ENCODE measurements around the gene PFN3.
"Not testable (repeated sequence)": the region's sequence is repeated elsewhere in the genome, so short reads cannot be mapped to it uniquely, and the experiment has no call there.

Gene PFN3

GRCh38 chr5:177421062-177421798 lies 20.8 kb upstream of the PFN3 start:
- Mint-ChIP-seq H3K4me1 (ENCODE audit: low read depth) (peaks cover 9% of the 10 kb centered on the region), H3K27ac (no peak overlapping the region), H3K36me3 (ENCODE audit: low read depth) (no peaks in the 10 kb centered on the region), H3K27me3 (ENCODE audit: low read depth) (no peaks in the 10 kb centered on the region), H3K9me3 (no peaks in the 10 kb centered on the region), H3K4me3 (no peak overlapping the region)

GRCh38 chr5:177420472-177420871 lies 20.0 kb upstream of the PFN3 start:
- not testable (repeated sequence) for H3K9me3 Mint-ChIP-seq; H3K27me3 Mint-ChIP-seq (ENCODE audit: low read depth); H3K36me3 Mint-ChIP-seq (ENCODE audit: low read depth); H3K4me3 Mint-ChIP-seq; H3K27ac Mint-ChIP-seq; H3K4me1 Mint-ChIP-seq (ENCODE audit: low read depth)

DNA sequence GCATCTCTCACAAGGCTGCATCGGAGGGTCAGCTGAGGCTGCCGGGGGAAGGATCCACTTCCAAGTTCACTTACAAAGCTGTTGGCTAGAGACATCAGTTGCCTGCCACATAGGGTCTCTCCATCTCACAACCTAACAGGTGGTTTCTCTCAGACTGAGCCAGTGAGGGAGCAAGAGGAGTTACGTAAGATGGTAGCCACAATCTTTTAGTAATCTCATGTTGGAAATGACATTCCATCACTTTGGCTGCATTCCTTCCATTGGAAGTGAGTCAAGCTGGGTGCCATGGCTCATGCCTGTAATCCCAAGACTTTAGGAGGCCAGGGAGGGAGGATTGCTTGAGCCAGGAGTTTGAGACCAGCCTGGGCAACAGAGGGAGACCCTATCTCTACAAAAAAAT lies 18.6 kb upstream of the PFN3 start:
- Mint-ChIP-seq H3K27ac (no peak overlapping the region), H3K27me3 (ENCODE audit: low read depth) (no peaks in the 10 kb centered on the region), H3K36me3 (ENCODE audit: low read depth) (no peaks in the 10 kb centered on the region), H3K4me1 (ENCODE audit: low read depth) (peaks cover 4% of the 10 kb centered on the region), H3K4me3 (no peak overlapping the region), H3K9me3 (no peaks in the 10 kb centered on the region)

- not testable (repeated sequence) for H3K4me3 Mint-ChIP-seq; H3K4me1 Mint-ChIP-seq (ENCODE audit: low read depth); H3K27me3 Mint-ChIP-seq (ENCODE audit: low read depth); H3K9me3 Mint-ChIP-seq; H3K36me3 Mint-ChIP-seq (ENCODE audit: low read depth); H3K27ac Mint-ChIP-seq
These were observed 16.6 kb upstream of the PFN3 start for GRCh38 chr5:177417081-177417480.

GRCh38 chr5:177414481-177414880 lies 14.0 kb upstream of the PFN3 start:
- Mint-ChIP-seq H3K27ac (no peak overlapping the region), H3K4me3 (no peak overlapping the region), H3K36me3 (ENCODE audit: low read depth) (no peaks in the 10 kb centered on the region), H3K4me1 (ENCODE audit: low read depth) (peaks cover 14% of the 10 kb centered on the region), H3K27me3 (ENCODE audit: low read depth) (no peaks in the 10 kb centered on the region), H3K9me3 (no peaks in the 10 kb centered on the region)

- Mint-ChIP-seq H3K4me3 (no peak overlapping the region), H3K27me3 (ENCODE audit: low read depth) (peaks cover 1% of the 10 kb centered on the region), H3K36me3 (ENCODE audit: low read depth) (no peaks in the 10 kb centered on the region), H3K4me1 (ENCODE audit: low read depth) (peaks cover 14% of the 10 kb centered on the region), H3K27ac (no peak overlapping the region), H3K9me3 (no peaks in the 10 kb centered on the region)
These were observed 12.3 kb upstream of the PFN3 start for GRCh38 chr5:177412603-177413233.

- Mint-ChIP-seq H3K4me3 (no peak overlapping the region), H3K36me3 (ENCODE audit: low read depth) (no peaks in the 10 kb centered on the region), H3K27ac (no peak overlapping the region), H3K9me3 (no peaks in the 10 kb centered on the region), H3K4me1 (ENCODE audit: low read depth) (peaks cover 14% of the 10 kb centered on the region), H3K27me3 (ENCODE audit: low read depth) (peaks cover 19% of the 10 kb centered on the region)
These were observed 10.1 kb upstream of the PFN3 start for GRCh38 chr5:177410575-177410974.

GRCh38 chr5:177409043-177409801 lies 8.8 kb upstream of the PFN3 start, which contains the start of gene F12:
Gene F12 (minus strand): TSS chr5:177409564. CDS start chr5:177409527, 37 bp downstream.
- H3K4me3 Mint-ChIP-seq = no peak within 1 kb of the TSS
- H3K27me3 Mint-ChIP-seq (ENCODE audit: low read depth) = peaks cover 28% of the 10 kb centered on the region
- H3K9me3 Mint-ChIP-seq = no peaks in the 10 kb centered on the region
- H3K27ac Mint-ChIP-seq = no peak within 1 kb of the TSS
- H3K36me3 Mint-ChIP-seq (ENCODE audit: low read depth) = no peaks in the 10 kb centered on the region
- H3K4me1 Mint-ChIP-seq (ENCODE audit: low read depth) = peaks cover 11% of the 10 kb centered on the region

GRCh38 chr5:177405805-177406204 lies 5.3 kb upstream of the PFN3 start:
- no peak overlapping the region for H3K4me3 Mint-ChIP-seq
- peaks cover 16% of the 10 kb centered on the region for H3K4me1 Mint-ChIP-seq (ENCODE audit: low read depth)
- H3K36me3 Mint-ChIP-seq (ENCODE audit: low read depth) = no peaks in the 10 kb centered on the region
- peaks cover 51% of the 10 kb centered on the region for H3K27me3 Mint-ChIP-seq (ENCODE audit: low read depth)
- no peaks in the 10 kb centered on the region for H3K9me3 Mint-ChIP-seq
- no peak overlapping the region for H3K27ac Mint-ChIP-seq

GRCh38 chr5:177405312-177405711 lies 4.9 kb upstream of the PFN3 start:
- no peaks in the 10 kb centered on the region for H3K36me3 Mint-ChIP-seq (ENCODE audit: low read depth)
- peak overlapping the region; percentile 28 for H3K4me3 Mint-ChIP-seq
- H3K27me3 Mint-ChIP-seq (ENCODE audit: low read depth) = peaks cover 51% of the 10 kb centered on the region
- H3K9me3 Mint-ChIP-seq = no peaks in the 10 kb centered on the region
- peaks cover 11% of the 10 kb centered on the region for H3K4me1 Mint-ChIP-seq (ENCODE audit: low read depth)
- H3K27ac Mint-ChIP-seq = no peak overlapping the region

- no peaks in the 10 kb centered on the region for H3K9me3 Mint-ChIP-seq
- no peaks in the 10 kb centered on the region for H3K36me3 Mint-ChIP-seq (ENCODE audit: low read depth)
- peaks cover 11% of the 10 kb centered on the region for H3K4me1 Mint-ChIP-seq (ENCODE audit: low read depth)
- H3K27me3 Mint-ChIP-seq (ENCODE audit: low read depth) = peaks cover 51% of the 10 kb centered on the region
- peak overlapping the region; percentile 28 for H3K4me3 Mint-ChIP-seq
- H3K27ac Mint-ChIP-seq = no peak overlapping the region
These were observed 4.2 kb upstream of the PFN3 start for GRCh38 chr5:177404641-177405179.

DNA sequence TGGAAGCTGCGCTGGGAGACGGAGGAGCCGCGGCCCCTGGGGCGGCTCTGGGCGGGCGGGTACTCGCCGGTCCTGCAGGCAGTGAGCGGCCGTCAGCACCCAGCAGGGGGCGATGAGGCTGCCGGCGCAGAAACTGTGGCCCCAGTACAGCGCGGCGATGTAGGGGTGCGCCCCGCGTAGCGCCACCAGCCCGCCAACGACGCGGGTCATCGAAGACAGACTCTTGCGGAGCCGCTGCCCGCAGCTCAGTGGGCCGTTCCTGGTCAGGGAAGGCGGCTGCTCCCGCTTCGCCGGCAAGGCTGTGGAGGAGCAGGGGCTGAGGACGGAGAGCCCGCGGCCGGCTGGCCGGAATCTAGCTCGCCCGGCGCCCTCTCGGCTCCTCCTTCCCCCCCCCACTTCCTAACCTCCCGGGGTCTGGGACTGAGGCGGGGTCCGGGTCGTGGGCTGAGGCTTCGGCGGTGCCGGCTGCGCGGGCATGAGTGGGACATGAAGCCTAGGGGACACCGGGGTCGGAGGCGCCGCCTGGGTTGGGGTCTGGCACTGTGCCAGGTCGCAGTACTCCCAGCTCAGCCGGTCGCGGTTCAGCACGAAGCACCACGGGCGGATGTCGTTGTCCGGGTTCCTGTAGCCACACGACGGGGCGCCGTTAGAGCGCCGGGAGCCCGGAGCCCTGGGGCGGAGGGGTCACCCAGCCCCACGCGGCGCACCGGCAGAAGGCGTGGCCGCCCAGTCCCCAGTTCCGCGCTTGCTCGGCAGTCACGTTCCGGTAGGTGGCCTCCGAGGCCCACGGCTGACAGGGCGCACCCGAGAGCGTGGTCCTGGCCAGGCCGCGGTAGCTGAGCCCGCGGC lies 3.6 kb upstream of the PFN3 start:
- H3K4me1 Mint-ChIP-seq (ENCODE audit: low read depth) = peaks cover 11% of the 10 kb centered on the region

DNA sequence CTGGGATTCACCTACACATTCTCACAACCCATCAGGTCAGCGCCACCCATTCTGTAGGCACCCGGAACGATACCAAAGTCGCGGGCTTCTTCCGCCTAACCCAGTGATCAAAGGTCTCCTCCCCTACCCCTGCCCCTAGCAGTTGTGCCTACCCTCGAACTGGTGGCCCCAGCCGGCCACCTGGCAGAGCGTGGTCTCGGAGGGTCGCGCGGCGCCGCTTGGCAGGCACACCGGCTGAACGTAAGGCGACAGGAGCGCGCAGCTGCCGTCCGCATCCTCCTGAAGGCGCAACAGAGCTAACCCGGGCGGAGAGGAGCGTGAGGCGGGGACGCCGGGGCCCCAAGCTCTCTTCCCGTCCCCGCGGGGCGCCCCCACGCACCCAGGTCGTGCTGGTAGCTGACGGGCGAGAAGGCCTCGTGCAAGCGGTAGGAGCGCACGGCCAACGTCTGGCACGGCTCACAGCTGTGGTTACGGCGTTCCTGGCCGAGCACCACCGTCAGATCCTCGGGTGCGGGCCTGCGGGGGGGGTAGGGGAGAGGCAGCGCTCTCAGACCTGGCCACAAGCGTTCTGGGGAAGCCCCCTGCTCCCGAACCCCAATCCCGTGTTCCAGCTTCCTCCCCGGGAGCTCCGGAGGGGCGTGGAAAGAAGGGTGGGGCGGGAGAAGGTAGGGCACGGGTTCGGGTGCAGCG lies 2.8 kb upstream of the PFN3 start:
- Mint-ChIP-seq H3K27me3 (ENCODE audit: low read depth) (peaks cover 56% of the 10 kb centered on the region), H3K4me1 (ENCODE audit: low read depth) (peaks cover 11% of the 10 kb centered on the region), H3K9me3 (no peaks in the 10 kb centered on the region), H3K27ac (no peak overlapping the region), H3K36me3 (ENCODE audit: low read depth) (no peaks in the 10 kb centered on the region), H3K4me3 (peak overlapping the region; percentile 77)

More for the DNA sequence above, 3.6 kb upstream of the PFN3 start:
- Mint-ChIP-seq H3K27me3 (ENCODE audit: low read depth) (peaks cover 51% of the 10 kb centered on the region), H3K36me3 (ENCODE audit: low read depth) (no peaks in the 10 kb centered on the region), H3K9me3 (no peaks in the 10 kb centered on the region), H3K27ac (no peak overlapping the region), H3K4me3 (peak overlapping the region; percentile 77)

All from T-helper 1 cell treated with Interleukin-12 subunit alpha and Interleukin-12 subunit beta and Interleukin-4 antibody, amounts not matched to agents 30 μg/mL and 1 μg/mL, for 36 hours (primary cell).